Tibial artery (tissue), 4 donors: ENCODE measurements around the gene ABCA4.
A peak's percentile ranks its signal among the peaks of the same experiment; 100 is the strongest.

Experiments used
- DNase-seq, 2 donors: peaks; one replicate each; pipeline ENCODE4 v3.0.0-alpha.2; 2019
- H3K27ac ChIP-seq, 2 donors: fragments of 200-600 bp; sonication (generic) in 1 of 2; 1 replicate in 1 of 2; 2 replicates in 1 of 2; pipeline ENCODE4 v1.5.1; 2018 to 2019; ENCODE audit warnings: mild to moderate bottlenecking in 1 of 2
- H3K27me3 ChIP-seq, 2 donors: fragments of 200-600 bp; sonication (generic) in 1 of 2; one replicate each; pipeline versions ENCODE4 v1.5.1 to v1.6.0; 2016 to 2019
- H3K36me3 ChIP-seq, 3 donors: fragments of 200-600 bp; sonication (generic) in 2 of 3; one replicate each; pipeline ENCODE4 v1.5.1; 2016 to 2019; ENCODE audit warnings: mild to moderate bottlenecking in 2 of 3
- H3K4me1 ChIP-seq, 4 donors: fragments of 200-600 bp; sonication (generic) in 2 of 4; 1 replicate in 3 of 4; 2 replicates in 1 of 4; pipeline ENCODE4 v1.5.1; 2016 to 2019
- H3K4me3 ChIP-seq, 2 donors: fragments of 200-600 bp; sonication (generic) in 1 of 2; 1 replicate in 1 of 2; 2 replicates in 1 of 2; pipeline ENCODE4 v1.5.1; 2018 to 2019; ENCODE audit warnings: mild to moderate bottlenecking in 2 of 2
- H3K9me3 ChIP-seq, 3 donors: fragments of 200-600 bp; sonication (generic) in 1 of 3; one replicate each; pipeline ENCODE4 v1.5.1; 2016 to 2019
- intact Hi-C: fragments of 100-400 bp; cut with DNase I; formaldehyde crosslinking; loops from one replicate; pipeline ENCODE4 v1.15.0; 2023; ENCODE audit warnings: low total_unique reads
- TF ChIP-seq, protein P1 (sequence below), 2 experiments: fragments of 200-600 bp in 1 of 2; fragments of 450-650 bp in 1 of 2; IDR thresholded peaks; one replicate each; pipeline ENCODE4 v1.5.1; 2017 to 2019; ENCODE audit warnings: antibody characterized with exemption in 2 of 2, mild to moderate bottlenecking in 1 of 2, moderate library complexity in 1 of 2

ABCA4 gene

DNA sequence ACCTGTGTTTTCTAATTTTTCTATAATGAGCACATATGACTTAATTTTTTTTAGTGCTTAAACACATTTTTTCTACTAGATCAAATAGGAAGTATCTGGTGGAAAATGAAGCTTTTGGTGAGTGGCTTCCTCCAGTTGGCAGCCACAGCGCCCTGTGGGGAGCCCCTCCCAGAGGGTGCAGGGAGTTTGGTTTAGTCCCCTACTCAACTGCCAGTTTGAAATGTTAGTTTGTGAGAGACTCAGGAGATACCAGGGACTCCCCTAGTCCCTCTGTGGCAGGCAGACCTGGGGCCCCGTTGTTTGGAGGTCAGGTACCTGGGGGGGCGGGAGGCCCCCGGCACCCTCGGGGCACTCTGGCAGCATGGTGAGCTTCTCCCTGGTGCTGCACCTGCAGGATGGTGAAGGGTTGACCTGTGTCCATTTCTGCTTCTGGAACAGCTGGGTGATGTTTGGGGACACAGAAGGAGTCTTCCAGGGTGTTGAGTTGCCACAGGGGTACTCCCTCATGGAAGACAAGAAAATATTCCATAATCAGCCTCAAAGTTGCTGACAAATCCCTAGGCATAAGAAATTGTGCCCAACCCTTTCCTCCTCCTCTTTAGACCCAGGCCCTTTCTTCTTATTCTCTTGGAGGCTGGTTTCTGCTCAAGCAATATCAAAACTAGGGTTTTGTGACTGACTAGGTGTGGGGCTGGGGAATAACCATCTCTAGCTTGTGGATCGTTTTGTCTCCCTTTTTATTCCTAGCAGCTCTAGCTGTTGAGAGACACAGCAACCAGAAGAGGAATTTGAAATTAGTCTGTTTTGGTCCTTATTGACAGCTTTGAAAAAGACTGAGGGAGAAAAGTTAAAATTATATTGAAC lies 91.6 kb downstream of the ABCA4 start:
- H3K36me3 ChIP-seq, result no peaks in the 10 kb centered on the region
- no peak for DNase-seq
- TF ChIP-seq, protein P1, sequence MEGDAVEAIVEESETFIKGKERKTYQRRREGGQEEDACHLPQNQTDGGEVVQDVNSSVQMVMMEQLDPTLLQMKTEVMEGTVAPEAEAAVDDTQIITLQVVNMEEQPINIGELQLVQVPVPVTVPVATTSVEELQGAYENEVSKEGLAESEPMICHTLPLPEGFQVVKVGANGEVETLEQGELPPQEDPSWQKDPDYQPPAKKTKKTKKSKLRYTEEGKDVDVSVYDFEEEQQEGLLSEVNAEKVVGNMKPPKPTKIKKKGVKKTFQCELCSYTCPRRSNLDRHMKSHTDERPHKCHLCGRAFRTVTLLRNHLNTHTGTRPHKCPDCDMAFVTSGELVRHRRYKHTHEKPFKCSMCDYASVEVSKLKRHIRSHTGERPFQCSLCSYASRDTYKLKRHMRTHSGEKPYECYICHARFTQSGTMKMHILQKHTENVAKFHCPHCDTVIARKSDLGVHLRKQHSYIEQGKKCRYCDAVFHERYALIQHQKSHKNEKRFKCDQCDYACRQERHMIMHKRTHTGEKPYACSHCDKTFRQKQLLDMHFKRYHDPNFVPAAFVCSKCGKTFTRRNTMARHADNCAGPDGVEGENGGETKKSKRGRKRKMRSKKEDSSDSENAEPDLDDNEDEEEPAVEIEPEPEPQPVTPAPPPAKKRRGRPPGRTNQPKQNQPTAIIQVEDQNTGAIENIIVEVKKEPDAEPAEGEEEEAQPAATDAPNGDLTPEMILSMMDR (IDR thresholded peaks at IDR 0.05), result no peak
- H3K9me3 ChIP-seq, result no peaks in the 10 kb centered on the region
- H3K27ac ChIP-seq, result no peak overlapping the region
- intact Hi-C loops, result no loop called here
- no peaks in the 10 kb centered on the region for H3K4me1 ChIP-seq
- no peak overlapping the region for H3K4me3 ChIP-seq
- H3K27me3 ChIP-seq, result no peaks in the 10 kb centered on the region

DNA sequence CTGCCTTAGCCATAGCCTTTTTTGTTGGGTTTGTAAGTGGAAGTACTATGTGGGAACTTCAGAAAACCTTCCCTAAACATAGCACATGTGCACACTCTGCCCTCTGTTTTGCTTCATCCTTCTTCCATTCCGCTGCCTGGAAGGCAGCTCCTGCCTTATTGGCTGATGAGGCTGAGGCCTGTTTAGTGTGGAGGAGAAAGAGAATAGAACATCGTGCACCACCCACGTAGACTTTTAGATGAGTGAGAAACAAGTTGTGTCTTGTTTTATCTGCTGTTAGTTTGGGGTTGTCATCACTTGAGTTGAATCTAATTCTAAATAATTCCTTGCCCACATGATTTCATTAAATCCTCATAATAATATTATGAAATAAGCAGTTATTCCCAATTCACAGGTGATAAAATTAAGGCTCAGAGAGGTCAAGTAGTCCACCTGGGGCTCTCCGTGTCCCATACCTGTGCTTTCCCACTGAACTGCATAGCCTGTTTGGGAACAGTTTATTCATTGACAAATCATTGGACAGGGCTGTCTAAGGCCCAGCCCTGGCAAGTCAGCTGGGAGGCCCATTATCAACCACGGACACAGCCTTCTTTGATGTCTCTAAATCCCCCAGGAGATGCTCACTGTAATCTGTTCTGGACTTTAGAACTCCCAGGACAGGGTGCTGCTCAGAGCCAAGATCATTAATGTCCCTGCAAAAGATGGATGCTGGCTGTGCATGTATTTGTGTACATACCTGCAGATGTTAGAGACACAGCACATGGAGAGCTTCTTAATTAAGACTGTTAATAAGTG lies 93.0 kb downstream of the ABCA4 start:
- Histone ChIP-seq H3K27ac (no peak overlapping the region), H3K9me3 (no peaks in the 10 kb centered on the region), H3K4me1 (no peaks in the 10 kb centered on the region), H3K4me3 (no peak overlapping the region), H3K27me3 (no peaks in the 10 kb centered on the region), H3K36me3 (no peaks in the 10 kb centered on the region)
- intact Hi-C loops, result no loop called here
- TF ChIP-seq, protein P1 (IDR thresholded peaks at IDR 0.05), result no peak
- DNase-seq, result no peak

GRCh38 chr1:94026619-94027380 lies 94.1 kb downstream of the ABCA4 start:
- H3K27ac ChIP-seq, result no peak overlapping the region
- DNase-seq, result no peak
- no peaks in the 10 kb centered on the region for H3K36me3 ChIP-seq
- TF ChIP-seq, protein P1 (IDR thresholded peaks at IDR 0.05), result no peak
- H3K9me3 ChIP-seq, result no peaks in the 10 kb centered on the region
- H3K4me1 ChIP-seq, result peaks cover 0 to 5% (median 0%) of the 10 kb centered on the region in 4 donors
- no peaks in the 10 kb centered on the region for H3K27me3 ChIP-seq
- intact Hi-C loops, result no loop called here
- no peak overlapping the region for H3K4me3 ChIP-seq

DNA sequence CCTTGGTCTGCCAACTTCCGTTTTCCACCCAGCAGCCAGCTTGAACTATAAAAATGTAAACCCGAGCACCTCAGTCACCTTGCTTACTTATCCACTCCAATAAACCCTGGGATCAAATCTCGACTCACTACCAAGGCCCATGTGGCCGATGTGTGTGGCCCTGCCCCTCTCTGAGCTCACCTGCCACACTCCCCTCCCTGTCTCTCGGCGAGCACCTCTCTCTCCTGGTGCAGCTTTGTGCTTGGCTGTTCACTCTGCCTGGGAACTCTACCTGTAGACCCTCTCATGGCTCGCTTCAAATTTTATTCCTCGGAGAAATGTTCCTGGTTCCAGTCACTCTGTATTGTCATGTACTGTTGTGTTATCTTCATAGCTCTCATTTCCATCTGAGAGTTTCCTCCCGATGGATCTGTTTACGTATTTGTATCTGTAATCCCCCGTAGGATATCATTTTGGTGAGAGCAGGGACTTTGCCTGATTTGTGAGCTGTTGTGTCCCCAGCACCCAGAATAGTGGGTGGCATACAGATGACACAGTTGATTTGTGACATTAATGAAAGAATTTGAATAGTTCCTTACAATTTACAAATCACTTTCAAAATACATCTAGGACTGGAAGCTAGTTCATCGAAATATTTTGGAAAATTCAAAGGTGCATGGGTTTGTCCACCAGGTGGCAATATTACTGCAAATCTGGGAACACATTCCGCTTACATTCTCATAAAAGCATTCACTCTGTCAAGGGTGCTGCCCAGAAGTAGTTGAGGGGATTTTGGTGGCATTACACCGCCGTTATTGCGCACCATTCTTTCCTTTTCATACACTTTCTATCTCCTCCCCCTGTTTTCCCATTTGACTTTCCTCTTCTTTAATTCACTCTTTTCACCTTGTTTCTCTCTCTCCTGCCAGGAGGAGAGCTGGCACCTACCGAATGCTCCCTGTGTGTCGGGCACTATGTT lies 95.3 kb downstream of the ABCA4 start:
- TF ChIP-seq, protein P1 (IDR thresholded peaks at IDR 0.05), result peak; percentile 71 to 80
- Histone ChIP-seq H3K27ac (no peak overlapping the region), H3K36me3 (no peaks in the 10 kb centered on the region), H3K4me1 (peaks cover 0 to 6% (median 0%) of the 10 kb centered on the region in 4 donors), H3K4me3 (no peak overlapping the region), H3K27me3 (no peaks in the 10 kb centered on the region), H3K9me3 (no peaks in the 10 kb centered on the region)
- no peak for DNase-seq
- intact Hi-C loops, result no loop called here
